ENCODE measurements around the gene MGME1. TPM values are rescaled to one million over a fixed set of nuclear protein-coding genes. Genes with fewer than 3 reads are reported as not detected.

MGME1 gene
- total RNA-seq, 1 experiment from 2014 or later: 38.7 TPM

DNA sequence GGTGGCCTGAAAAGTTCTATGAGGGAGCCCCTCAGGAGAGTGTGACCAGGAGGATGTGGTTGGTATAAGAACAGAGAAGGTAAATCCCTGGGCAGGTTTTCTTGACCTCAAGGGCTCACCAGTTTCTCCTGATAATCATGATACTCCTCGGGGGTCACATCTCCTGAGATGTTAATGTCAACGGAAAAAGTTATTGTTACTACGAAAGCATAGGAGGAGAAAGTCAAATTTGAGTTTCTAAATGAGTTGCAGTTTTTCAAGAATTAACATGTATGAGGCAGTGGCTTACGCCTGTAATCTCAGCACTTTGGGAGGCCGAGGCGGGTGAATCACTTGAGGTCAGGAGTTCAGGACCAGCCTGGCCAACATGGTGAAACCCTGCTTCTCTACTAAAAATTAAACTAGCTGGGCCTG, 23.4 kb downstream of the MGME1 start:
- DNase-seq (ENCODE audit: low read depth): no peak

DNA sequence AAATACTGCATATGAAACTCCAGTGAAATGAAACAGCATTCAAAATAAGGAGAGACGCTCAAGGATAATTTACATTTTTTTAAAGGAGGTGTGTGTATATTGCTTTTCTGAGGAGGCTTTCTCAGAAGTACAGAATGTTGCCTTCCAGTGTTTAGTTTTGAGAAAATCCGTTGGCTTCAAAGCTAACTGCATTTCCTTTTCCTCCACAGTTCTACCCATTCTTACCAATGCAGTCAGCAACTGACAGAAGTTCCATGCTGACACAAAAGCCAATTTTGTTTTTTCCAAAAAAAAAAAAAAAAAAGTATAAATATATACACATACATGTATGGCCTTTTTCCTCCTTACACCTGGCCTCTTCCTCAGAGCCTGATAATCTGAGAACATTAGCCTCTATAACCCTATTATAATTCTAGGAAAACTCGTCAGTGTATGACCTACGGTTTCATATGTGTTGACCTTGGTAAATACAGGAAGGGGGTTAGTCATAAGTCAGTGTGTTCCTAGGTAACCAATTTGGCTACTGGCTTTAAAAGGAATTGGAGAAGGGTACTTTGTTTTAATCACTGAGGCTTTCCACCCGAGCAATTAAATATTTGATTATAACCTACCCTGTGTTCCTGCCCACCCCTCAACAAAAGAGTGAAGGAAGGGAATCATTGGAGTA, 24.2 kb downstream of the MGME1 start:
- peak; percentile 65 for DNase-seq (ENCODE audit: low read depth)

GRCh38 chr20:17993546-17993945, 24.7 kb downstream of the MGME1 start:
- DNase-seq (ENCODE audit: low read depth): no peak

- DNase-seq (ENCODE audit: low read depth): peak; percentile 62
Observed at GRCh38 chr20:17995967-17996819, 27.4 kb downstream of the MGME1 start.

- DNase-seq (ENCODE audit: low read depth): no peak
Observed at GRCh38 chr20:17998446-17998845, 29.6 kb downstream of the MGME1 start.

DNA sequence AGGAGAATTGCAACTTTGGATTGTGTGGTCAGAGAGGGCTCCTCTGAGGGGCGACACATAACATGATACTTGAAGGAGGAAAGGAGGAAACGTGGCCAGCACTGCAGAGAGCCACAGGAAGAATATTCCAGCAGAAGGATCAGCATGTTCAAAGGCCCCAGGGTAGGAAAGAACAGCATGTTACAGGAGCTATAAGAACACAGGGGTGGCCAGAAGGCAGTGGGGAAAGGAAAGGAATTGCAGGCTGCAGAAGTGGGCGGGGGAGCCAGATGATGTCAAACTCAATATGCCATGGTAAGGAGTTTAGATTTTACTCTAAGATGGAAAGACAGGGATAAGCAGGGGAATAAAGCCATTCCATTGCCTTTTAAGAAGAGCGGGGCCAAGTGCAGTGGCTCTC, 30.7 kb downstream of the MGME1 start:
- DNase-seq (ENCODE audit: low read depth): no peak

- peak; percentile 70 for DNase-seq (ENCODE audit: low read depth)
Observed at GRCh38 chr20:18001131-18001921, 32.5 kb downstream of the MGME1 start.

DNA sequence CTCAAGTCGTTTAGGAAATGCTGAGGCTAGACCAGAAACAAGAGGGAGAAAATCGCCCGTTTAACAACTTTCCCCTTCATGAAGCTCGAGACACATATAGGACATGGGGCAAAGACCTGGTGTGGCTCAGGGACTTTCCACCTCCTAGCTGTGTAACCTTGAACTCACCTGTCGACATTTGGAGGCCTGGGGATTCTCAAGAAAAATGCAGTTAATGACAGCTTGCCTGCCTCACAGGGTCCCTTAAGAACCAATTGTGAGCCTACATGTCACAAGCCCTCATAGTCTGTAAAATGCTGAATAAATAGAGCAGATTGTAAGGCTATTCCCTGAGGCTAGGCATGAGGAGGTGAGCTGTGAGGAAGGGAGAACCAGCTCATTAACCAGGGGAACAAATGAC, 35.1 kb downstream of the MGME1 start:
- DNase-seq (ENCODE audit: low read depth): no peak

DNA sequence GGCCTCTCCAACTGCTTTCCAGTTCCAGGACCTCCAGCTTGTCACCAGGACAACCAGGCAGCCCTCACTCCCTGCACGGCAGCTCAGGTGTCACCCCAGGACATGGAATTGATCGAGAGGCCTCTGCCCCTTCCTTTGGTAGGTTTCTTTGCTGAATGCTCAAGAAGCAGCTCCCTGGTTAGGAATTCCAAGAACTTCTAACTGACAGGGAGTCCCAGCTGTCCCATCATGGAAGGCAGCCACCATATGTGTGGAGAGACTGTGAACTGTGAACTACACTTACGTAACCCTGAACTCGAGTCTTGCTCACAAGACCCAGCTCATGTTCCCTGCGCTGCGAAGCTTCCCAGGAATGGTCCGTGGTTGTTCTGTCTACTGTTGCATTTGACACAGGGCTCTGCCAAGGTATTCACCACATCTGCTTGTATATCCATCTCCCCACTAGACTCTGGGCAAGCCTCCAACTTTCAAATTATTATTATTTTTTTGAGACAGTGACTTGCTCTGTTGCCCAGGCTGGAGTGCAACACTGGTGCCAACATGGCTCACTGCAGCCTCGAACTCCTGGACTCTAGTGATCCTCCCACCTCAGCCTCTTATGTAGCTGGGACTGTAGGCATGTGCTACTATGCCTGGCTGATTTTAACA, 35.7 kb downstream of the MGME1 start:
- no peak for DNase-seq (ENCODE audit: low read depth)

DNA sequence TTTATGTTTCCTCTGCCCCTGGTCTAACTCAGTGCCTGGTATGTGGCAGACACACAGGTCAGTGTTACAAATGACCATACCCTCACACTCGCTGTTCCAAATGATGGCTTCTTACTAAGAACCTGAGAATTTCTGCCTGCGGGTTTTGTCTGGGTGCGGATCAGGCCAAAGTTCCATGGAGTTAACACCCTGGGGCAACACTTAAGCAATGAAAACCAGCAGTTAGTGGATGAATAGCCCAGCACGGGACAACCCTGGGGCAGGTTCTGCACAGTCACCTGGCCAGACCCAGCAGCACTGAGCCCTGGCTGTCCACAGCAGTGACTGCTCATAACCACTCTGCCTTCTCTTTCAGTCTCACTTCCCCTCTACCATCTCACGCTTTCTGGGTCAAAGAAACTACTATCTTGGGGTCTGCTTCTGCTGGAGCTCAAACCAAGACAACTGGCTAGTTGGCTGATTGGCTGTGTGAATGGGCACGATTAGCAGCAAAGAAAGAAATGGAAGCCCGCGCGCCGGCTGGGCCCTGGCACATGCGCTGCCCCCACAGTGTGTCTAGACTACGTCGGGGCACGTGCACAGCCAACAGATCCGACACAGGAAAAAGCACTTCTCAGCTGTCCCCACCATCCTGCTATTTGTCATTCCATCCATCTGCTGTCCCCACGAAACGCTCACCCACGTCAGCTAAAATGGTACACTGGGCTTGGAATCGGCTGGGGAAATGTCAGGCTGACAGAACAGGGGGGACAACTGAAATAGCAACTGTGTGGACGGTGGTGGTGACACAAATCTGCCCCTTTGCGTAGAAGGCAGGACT, 36.6 kb downstream of the MGME1 start:
- DNase-seq (ENCODE audit: low read depth): no peak

DNA sequence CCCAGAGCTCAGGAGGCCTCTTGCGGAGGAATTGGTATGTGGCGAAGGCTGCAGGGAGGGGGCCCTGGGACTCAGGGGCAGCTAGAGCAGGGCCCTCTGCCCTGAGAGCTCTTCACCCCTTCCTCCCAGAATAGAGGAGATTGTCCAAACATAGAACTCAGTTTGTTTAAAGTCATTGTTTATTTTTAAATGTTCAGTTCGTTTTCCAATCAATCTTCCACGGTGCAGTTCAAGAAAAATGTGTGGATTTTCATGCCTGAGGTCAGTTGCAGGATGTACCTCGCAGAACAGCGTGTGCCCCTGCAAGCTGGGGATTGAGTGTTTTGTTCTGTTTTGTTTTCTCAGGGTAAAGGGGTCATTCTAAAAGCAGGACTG, 37.2 kb downstream of the MGME1 start:
- DNase-seq (ENCODE audit: low read depth): no peak

DNA sequence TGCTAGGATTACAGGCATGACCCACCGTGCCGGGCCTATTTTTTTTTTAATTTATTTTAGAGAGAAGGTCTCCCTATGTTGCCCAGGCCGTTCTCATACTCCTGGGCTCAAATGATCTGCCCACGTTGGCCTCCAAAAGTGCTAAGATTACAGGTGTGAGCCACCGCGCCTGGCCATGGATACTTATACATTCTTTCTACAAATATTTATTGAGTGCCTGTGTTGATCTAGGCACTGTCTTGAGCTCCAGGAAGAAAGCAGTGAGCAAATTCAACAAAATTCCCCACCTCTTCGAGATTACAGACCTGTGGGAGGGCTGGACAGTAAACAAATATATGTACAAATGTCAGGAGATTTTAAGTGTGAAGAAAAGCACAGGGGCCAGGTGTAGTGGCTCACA, 37.9 kb downstream of the MGME1 start:
- no peak for DNase-seq (ENCODE audit: low read depth)

- DNase-seq (ENCODE audit: low read depth): no peak
Observed at GRCh38 chr20:18007534-18008292, 38.9 kb downstream of the MGME1 start.

DNA sequence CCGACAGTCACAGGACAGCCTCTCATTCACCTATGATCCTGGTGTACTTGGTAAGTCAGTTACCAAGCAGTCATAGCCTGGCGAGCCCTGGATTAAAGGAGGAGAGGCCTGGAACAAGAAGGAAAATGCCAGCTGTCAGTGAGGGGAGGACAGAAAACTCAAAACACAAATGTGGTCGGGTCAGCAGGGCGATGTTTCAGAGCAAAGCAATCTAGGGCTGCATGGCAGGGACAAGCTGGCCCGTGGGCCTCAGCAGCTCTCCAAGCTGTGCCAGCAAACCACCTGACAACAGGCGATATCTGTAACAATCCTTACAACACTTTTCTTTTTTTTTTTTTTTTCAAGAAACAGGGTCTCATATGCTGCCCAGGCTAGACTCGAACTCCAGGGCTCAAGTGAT, 40.3 kb downstream of the MGME1 start:
- DNase-seq (ENCODE audit: low read depth): no peak

DNA sequence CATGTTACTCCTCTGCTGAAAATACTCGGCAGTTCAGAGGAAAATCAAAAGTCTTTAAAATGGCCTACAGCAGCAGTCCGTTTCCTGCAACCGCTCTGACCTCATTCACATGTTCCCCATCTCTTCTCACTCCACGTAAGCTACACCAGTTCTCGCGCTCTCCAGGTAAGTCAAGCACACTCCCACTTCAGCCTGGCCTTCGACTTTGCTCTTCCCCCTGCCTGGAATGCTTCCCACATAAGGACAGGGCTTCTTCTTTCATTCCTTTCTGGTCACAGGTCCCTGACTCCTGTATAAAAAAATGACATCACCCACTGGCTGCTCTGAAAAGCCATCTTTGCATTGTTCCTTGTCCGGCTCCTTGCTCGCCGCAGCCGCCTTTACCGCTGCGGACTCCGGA, 42.7 kb downstream of the MGME1 start:
- DNase-seq (ENCODE audit: low read depth): no peak

- DNase-seq (ENCODE audit: low read depth): no peak
Observed at GRCh38 chr20:18011951-18012645, 43.3 kb downstream of the MGME1 start.

GRCh38 chr20:18012901-18013300, 44.1 kb downstream of the MGME1 start:
- DNase-seq (ENCODE audit: low read depth): no peak

DNA sequence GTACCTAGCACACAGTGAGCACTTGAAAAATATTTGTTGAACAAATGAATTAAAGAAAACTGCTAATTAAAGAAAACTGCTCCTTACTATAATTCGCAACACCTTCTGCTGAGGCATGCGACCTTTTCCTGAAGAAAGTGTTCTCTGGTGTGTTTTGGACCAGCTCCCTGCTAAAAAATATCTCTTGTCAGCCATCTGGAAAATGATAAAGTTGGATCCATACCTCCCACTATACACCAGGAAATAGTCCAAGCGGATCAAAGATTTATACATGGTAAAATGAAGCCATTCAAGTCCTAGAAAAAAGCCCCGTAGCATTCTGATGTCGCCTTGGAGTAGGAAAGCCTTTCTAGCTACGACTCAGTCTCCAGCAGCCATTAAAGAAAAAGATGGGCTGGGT, 45.6 kb downstream of the MGME1 start:
- no peak for DNase-seq (ENCODE audit: low read depth)

DNA sequence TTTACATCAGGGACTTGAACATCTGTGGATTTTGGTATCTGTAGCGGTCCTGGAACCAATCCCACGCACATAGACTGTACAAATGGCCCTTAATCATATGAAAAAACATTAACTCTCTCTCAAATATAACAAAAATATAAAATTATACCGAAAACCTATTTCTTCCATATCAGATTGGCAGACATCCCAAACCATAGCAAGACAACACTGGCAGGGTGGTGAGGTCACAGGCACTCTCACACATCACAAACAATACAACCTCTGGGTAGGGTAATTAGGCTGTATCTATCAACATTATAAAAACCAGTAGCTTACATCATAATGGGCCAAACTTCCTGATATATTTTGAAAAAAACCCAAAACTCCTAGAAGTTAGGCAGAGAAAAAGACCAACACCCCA, 48.0 kb downstream of the MGME1 start:
- DNase-seq (ENCODE audit: low read depth): no peak

All from HT1080 (cell line).